T-cell (primary cell): ENCODE results near the gene MYO1D. TPM values are rescaled to one million over a fixed set of nuclear protein-coding genes. Genes with fewer than 3 reads are reported as not detected.

Experiments
- ATAC-seq, 4 experiments: fragments of 200-7000 bp in 3 of 4; fragments of 150-1000 bp in 1 of 4; cut with Tn5 transposase; replicated peaks in 1 of 4; 1 replicate in 3 of 4; 2 replicates in 1 of 4; pipeline ENCODE4 v1.10.0; 2021; ENCODE audit warnings: moderate library complexity in 3 of 4, mild to moderate bottlenecking in 2 of 4, moderate number of reproducible peaks in 1 of 4
- CTCF ChIA-PET, 2 donors: fragments of 300-600 bp; sonication (Branson Sonifier 250); formaldehyde crosslinking; loops; one replicate each; lab custom pipeline; 2022; ENCODE audit warnings: antibody characterized with exemption in 2 of 2; lab: Charles Lee
- POLR2A ChIA-PET, 2 donors: fragments of 300-600 bp; sonication (Branson Sonifier 250); formaldehyde crosslinking; loops; one replicate each; lab custom pipeline; 2022; ENCODE audit warnings: antibody characterized with exemption in 2 of 2; lab: Charles Lee
- DNase-seq, 35 experiments: peaks; one replicate each; pipeline versions ENCODE4 v3.0.0 to v3.0.0-alpha.2; 2013 to 2023
- H3K27ac ChIP-seq: one replicate; pipeline ENCODE4 v1.5.1; 2013; ENCODE audit warnings: low read length
- H3K27me3 ChIP-seq, 2 experiments: replicated peaks in 1 of 2; 1 replicate in 1 of 2; 2 replicates in 1 of 2; pipeline versions ENCODE4 v1.6.1 to v1.7.0; 2013; ENCODE audit warnings: low read length in 1 of 2, mixed read lengths in 1 of 2; ENCODE audit not compliant: control insufficient read depth in 2 of 2, insufficient read depth in 2 of 2; ENCODE audit errors: extremely low read depth in 1 of 2
- H3K36me3 ChIP-seq, 2 donors: 1 replicate in 1 of 2; 2 replicates in 1 of 2; pipeline versions ENCODE4 v1.6.1 to v1.7.0; 2013; ENCODE audit warnings: low read length in 1 of 2; ENCODE audit not compliant: control insufficient read depth in 2 of 2, insufficient read depth in 1 of 2; ENCODE audit errors: extremely low read depth in 1 of 2
- H3K4me1 ChIP-seq, 2 experiments: 1 replicate in 1 of 2; 2 replicates in 1 of 2; pipeline versions ENCODE4 v1.6.1 to v1.7.0; 2013; ENCODE audit warnings: low read length in 2 of 2, mixed read lengths in 1 of 2; ENCODE audit not compliant: insufficient read depth in 2 of 2, control insufficient read depth in 1 of 2; ENCODE audit errors: extremely low read depth in 1 of 2
- H3K4me3 ChIP-seq, 2 donors: 1 replicate in 1 of 2; 2 replicates in 1 of 2; pipeline versions ENCODE4 v1.5.1 to v1.7.0; 2013; ENCODE audit warnings: mild to moderate bottlenecking in 2 of 2, low read length in 1 of 2, moderate library complexity in 1 of 2; ENCODE audit not compliant: control insufficient read depth in 1 of 2; ENCODE audit errors: extremely low read depth in 1 of 2
- H3K9me3 ChIP-seq: 2 replicates; pipeline ENCODE4 v1.7.0; 2013
- H3K27ac Mint-ChIP-seq, 2 donors: one replicate each; pipeline ENCODE4 v1.8.0; 2020 to 2021; ENCODE audit warnings: mild to moderate bottlenecking in 2 of 2, mixed read lengths in 2 of 2
- H3K27me3 Mint-ChIP-seq, 2 donors: one replicate each; pipeline ENCODE4 v1.8.0; 2021 to 2022; ENCODE audit warnings: mixed read lengths in 2 of 2
- H3K36me3 Mint-ChIP-seq: one replicate; pipeline ENCODE4 v1.8.0; 2021; ENCODE audit warnings: mixed read lengths
- H3K4me1 Mint-ChIP-seq, 3 donors: one replicate each; pipeline ENCODE4 v1.8.0; 2020 to 2022; ENCODE audit warnings: mixed read lengths in 3 of 3, mild to moderate bottlenecking in 1 of 3
- H3K4me3 Mint-ChIP-seq, 3 donors: one replicate each; pipeline ENCODE4 v1.8.0; 2020 to 2022; ENCODE audit warnings: mild to moderate bottlenecking in 3 of 3, mixed read lengths in 3 of 3, moderate library complexity in 3 of 3
- H3K9me3 Mint-ChIP-seq, 3 donors: one replicate each; pipeline ENCODE4 v1.8.0; 2020 to 2022; ENCODE audit warnings: mixed read lengths in 3 of 3
- WGBS: methylation state at CpG from one replicate; pipeline ENCODE4 v1.1.5; 2013; ENCODE audit warnings: missing lambda C conversion rate; ENCODE audit not compliant: insufficient coverage; 5-methylcytosine and 5-hydroxymethylcytosine counted together
- total RNA-seq, 35 experiments: library from RNA in 6 of 35; stranded (reverse) in 6 of 35; fragments of 120-200 nt in 1 of 35; gene quantifications; one replicate each; pipeline versions ENCODE4 v1.2.1 to v1.2.4 and lab custom pipeline; 2013 to 2026

MYO1D gene
- total RNA-seq, 5 donors from 2014 or later (not counting 1 experiment from before 2014, with no cell fraction given), result 8.3 to 11.1 (median 9.5) TPM

DNA sequence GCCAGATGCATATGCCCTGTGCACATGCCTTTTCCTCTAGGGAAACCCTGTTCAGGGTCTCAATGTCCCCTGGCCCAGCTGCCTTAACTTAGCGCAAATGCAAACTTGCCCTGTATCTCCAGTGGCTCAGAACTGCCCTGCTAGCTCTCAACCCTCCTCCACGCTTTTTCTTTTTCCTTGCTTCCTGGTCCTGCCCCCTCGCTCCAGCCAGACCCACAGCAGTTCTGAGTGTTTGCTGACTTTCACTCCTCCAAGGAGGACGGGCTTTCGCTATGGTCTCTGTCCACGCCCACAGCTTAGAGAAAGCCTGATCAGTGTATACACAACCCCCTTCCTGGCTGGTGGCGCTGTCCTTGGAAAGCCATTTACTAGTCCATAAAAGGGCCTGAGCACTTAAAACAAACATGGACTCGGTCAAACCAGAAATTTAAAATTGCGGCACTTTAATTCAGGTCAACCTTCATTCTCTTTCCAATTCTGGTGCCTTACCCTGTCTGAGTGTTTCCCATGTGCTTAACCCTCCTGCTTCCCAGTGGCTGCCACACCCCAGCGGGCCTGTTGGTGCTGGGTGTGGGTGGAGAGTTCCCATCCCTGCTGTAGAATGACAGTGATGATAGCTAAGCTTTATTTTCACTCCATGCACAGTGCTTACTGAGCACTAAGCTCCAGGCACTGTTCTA, 35.4 kb upstream of the MYO1D start:
- ChIA-PET POLR2A (no interaction called here), CTCF (interaction anchor here (0.6 to 1.0 kb wide), 2 partner anchors 80 to 129 kb away, joined by 3 to 4 read pairs; no protein-coding TSS in a partner anchor)
- Histone ChIP-seq H3K4me1 (no peaks in the 10 kb centered on the region), H3K36me3 (no peaks in the 10 kb centered on the region), H3K27me3 (no peaks in the 10 kb centered on the region), H3K27ac (no peak overlapping the region), H3K4me3 (no peak overlapping the region), H3K9me3 (no peaks in the 10 kb centered on the region)
- ATAC-seq, result no peak
- 84% methylated on average over 8 of the region's 10 CpGs for WGBS
- Mint-ChIP-seq H3K9me3 (no peaks in the 10 kb centered on the region), H3K27ac (no peak overlapping the region), H3K36me3 (no peaks in the 10 kb centered on the region), H3K27me3 (peaks cover 0 to 10% of the 10 kb centered on the region in 2 donors), H3K4me3 (no peak overlapping the region), H3K4me1 (no peaks in the 10 kb centered on the region)
- DNase-seq, result no peak

DNA sequence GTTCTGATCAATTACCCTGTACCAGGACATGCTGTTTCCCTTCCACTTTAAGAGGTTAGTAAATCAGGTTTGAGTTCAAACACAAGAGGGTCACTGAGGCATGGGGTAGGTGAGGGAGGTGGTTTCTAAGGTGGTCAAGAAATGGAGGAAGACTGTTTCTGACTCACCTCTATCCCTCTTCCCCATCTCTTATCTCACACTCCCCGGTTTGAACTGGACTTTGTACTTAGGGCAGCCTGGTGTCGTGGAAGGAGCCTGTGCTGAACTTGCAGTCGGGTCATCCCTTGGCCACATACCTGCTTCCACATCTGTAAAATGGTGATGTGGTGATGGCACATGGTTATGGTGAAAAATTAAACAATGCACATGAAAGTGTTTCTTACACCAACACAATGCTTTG, 33.8 kb upstream of the MYO1D start:
- POLR2A ChIA-PET, result no interaction called here
- WGBS, result no CpG with 5 or more reads among the region's 3 CpGs
- CTCF ChIA-PET, result interaction anchor here in 1 of 2 donors (2.0 kb wide), 1 partner anchor 127 kb away, joined by 15 read pairs; no protein-coding TSS in a partner anchor
- no peak overlapping the region for H3K27ac ChIP-seq
- Mint-ChIP-seq H3K27me3 (peaks cover 2 to 10% of the 10 kb centered on the region in 2 donors), H3K4me1 (no peaks in the 10 kb centered on the region), H3K4me3 (no peak overlapping the region), H3K27ac (no peak overlapping the region), H3K36me3 (no peaks in the 10 kb centered on the region), H3K9me3 (no peaks in the 10 kb centered on the region)
- no peaks in the 10 kb centered on the region for H3K27me3 ChIP-seq
- ATAC-seq (no peak), DNase-seq (no peak)
- no peaks in the 10 kb centered on the region for H3K9me3 ChIP-seq
- no peaks in the 10 kb centered on the region for H3K36me3 ChIP-seq
- no peaks in the 10 kb centered on the region for H3K4me1 ChIP-seq
- no peak overlapping the region for H3K4me3 ChIP-seq

- DNase-seq, result peak in 26 of 35 experiments; percentile 9 to 64 (median 29)
- no peaks in the 10 kb centered on the region for H3K9me3 Mint-ChIP-seq
- peaks cover 6 to 12% of the 10 kb centered on the region in 2 donors for H3K27me3 Mint-ChIP-seq
- POLR2A ChIA-PET, result no interaction called here
- CTCF ChIA-PET, result interaction anchor here (0.6 to 2.0 kb wide), 6 partner anchors 14 to 127 kb away, joined by 4 to 15 read pairs (median 4); partner anchors contain the start of gene MYO1D (in 1 of the 2)
- WGBS, result 0% methylated on average over 1 of the region's 4 CpGs
- Histone ChIP-seq H3K27me3 (no peaks in the 10 kb centered on the region), H3K27ac (no peak overlapping the region), H3K4me3 (no peak overlapping the region), H3K4me1 (no peaks in the 10 kb centered on the region), H3K9me3 (no peaks in the 10 kb centered on the region), H3K36me3 (no peaks in the 10 kb centered on the region)
- no peaks in the 10 kb centered on the region for H3K36me3 Mint-ChIP-seq
- peak in 2 of 4 experiments; percentile 40 to 59 for ATAC-seq
- H3K27ac Mint-ChIP-seq, result no peak overlapping the region
- H3K4me3 Mint-ChIP-seq, result no peak overlapping the region
- no peaks in the 10 kb centered on the region for H3K4me1 Mint-ChIP-seq
Measured at GRCh38 chr17:32909787-32910369, 33.0 kb upstream of the MYO1D start.

DNA sequence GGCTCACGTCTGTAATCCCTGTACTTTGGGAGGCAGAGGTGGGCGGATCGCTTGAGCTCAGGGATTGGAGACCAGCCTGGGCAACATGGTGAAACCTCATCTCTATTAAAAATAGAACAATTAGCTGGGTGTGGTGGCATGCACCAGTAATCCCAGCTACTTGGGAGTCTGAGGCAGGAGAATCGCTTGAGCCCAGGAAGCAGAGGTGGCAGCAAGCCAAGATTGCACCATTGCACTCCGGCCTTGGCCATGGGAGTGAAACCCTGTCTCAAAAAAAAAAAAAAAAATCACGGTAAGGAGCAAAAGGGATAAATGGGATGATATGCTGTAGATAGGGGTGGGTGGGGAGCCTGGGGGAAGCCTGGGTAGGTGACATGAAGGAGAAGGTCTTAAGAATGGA, 30.7 kb upstream of the MYO1D start:
- Mint-ChIP-seq H3K27ac (no peak overlapping the region), H3K27me3 (peaks cover 13% of the 10 kb centered on the region in 2 donors), H3K36me3 (no peaks in the 10 kb centered on the region), H3K4me1 (peaks cover 0 to 8% (median 5%) of the 10 kb centered on the region in 3 donors), H3K9me3 (no peaks in the 10 kb centered on the region), H3K4me3 (no peak overlapping the region)
- DNase-seq (no peak), ATAC-seq (no peak)
- H3K36me3 ChIP-seq, result no peaks in the 10 kb centered on the region
- H3K4me3 ChIP-seq, result no peak overlapping the region
- H3K9me3 ChIP-seq, result no peaks in the 10 kb centered on the region
- H3K27ac ChIP-seq, result no peak overlapping the region
- no peaks in the 10 kb centered on the region for H3K4me1 ChIP-seq
- ChIA-PET POLR2A (no interaction called here), CTCF (interaction anchor here in 1 of 2 donors (0.7 kb wide), 2 partner anchors 8 to 30 kb away, joined by 4 read pairs; no protein-coding TSS in a partner anchor)
- 76% methylated on average over 4 of the region's 6 CpGs for WGBS
- H3K27me3 ChIP-seq, result no peaks in the 10 kb centered on the region

GRCh38 chr17:32904891-32905290, 28.0 kb upstream of the MYO1D start:
- ChIA-PET POLR2A (no interaction called here), CTCF (no interaction called here)
- Mint-ChIP-seq H3K4me1 (peaks cover 0 to 8% (median 5%) of the 10 kb centered on the region in 3 donors), H3K27ac (no peak overlapping the region), H3K36me3 (no peaks in the 10 kb centered on the region), H3K27me3 (peaks cover 13% of the 10 kb centered on the region in 2 donors), H3K9me3 (no peaks in the 10 kb centered on the region), H3K4me3 (no peak overlapping the region)
- Histone ChIP-seq H3K36me3 (no peaks in the 10 kb centered on the region), H3K4me3 (no peak overlapping the region), H3K9me3 (no peaks in the 10 kb centered on the region), H3K4me1 (no peaks in the 10 kb centered on the region), H3K27me3 (no peaks in the 10 kb centered on the region), H3K27ac (no peak overlapping the region)
- WGBS, result no CpG with 5 or more reads among the region's 3 CpGs
- no peak for DNase-seq
- no peak for ATAC-seq

DNA sequence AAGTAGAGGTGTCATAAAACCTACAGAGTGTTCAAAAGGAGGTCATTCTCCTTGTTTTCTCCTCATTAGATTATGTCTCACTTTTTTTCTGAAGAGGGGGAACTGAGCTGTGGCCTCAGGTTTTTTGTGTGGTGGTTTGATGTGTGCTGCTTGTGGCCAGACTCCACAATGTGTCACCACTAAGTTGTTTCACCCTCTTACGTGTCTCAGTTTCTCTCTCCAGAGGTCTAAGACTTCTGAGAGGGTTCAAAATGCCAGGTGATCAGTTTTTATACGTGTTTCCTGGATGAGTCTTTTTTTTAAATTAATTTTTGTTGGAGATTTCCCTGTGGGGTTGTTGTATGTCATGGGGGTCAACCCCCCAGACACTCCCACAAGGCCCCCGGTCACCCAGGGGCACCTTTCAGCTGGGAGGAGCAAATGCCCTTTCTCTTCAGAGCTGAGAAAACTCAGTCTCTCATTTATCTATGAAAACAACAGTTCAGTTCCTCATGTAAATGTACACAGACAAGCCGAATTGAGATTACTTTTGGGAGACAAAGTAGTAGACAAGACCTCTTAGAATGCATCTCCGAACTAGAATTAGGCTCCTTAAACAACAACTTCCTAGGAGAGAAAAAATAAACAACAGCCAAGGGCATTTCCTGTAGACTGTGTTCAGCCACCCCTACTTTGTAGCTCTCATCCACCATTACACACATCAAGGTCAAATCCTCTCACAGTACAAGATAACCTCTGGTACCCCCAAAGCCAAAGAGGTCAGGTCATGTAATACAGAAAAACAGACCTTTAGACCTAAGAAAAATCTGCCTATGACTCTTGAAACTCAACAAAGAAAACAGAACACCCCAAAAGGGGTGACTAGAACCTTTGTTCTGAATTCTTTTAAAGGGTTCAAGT, 27.1 kb upstream of the MYO1D start:
- Histone ChIP-seq H3K27ac (no peak overlapping the region), H3K9me3 (no peaks in the 10 kb centered on the region), H3K4me1 (no peaks in the 10 kb centered on the region), H3K4me3 (no peak overlapping the region), H3K36me3 (no peaks in the 10 kb centered on the region), H3K27me3 (no peaks in the 10 kb centered on the region)
- peaks cover 13% of the 10 kb centered on the region in 2 donors for H3K27me3 Mint-ChIP-seq
- peaks cover 0 to 8% (median 5%) of the 10 kb centered on the region in 3 donors for H3K4me1 Mint-ChIP-seq
- peak overlapping the region in 1 of 2 donors; percentile 43 for H3K27ac Mint-ChIP-seq
- 100% methylated on average over 1 of the region's 5 CpGs for WGBS
- ChIA-PET CTCF (no interaction called here), POLR2A (interaction anchor here in 1 of 2 donors (0.6 kb wide), 1 partner anchor 28 kb away, joined by 3 read pairs; no protein-coding TSS in a partner anchor)
- no peak overlapping the region for H3K4me3 Mint-ChIP-seq
- DNase-seq (no peak), ATAC-seq (peak in 1 of 4 experiments; percentile 37)
- no peaks in the 10 kb centered on the region for H3K36me3 Mint-ChIP-seq
- no peaks in the 10 kb centered on the region for H3K9me3 Mint-ChIP-seq
